ENCODE measurements around the gene UPK3B. TPM values are rescaled to one million over a fixed set of nuclear protein-coding genes. Genes with fewer than 3 reads are reported as not detected.
A peak's percentile ranks its signal among the peaks of the same experiment; 100 is the strongest.
"Not testable (repeated sequence)": the region's sequence is repeated elsewhere in the genome, so short reads cannot be mapped to it uniquely, and the experiment has no call there.

The UPK3B gene
- total RNA-seq, 2 experiments from 2014 or later: 0.83 to 1.7 TPM

DNA sequence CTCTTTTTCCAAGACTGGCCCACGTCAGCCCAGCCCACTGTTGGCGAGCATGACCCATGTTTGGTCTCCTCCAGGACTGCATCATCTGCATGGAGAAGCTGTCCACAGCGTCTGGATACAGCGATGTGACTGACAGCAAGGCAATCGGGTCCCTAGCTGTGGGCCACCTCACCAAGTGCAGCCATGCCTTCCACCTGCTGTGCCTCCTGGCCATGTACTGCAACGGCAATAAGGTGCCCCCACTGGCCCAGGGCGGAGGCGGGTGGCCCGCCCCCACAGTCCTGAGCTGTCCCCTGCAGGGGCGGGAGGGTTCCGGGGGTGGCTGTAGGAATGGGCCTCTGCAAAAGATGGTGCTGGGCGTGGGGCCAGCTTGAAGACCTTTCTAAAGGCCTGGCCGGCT, 8.1 kb upstream of the UPK3B start:
- DNase-seq; H3K9me3 Mint-ChIP-seq; H3K36me3 Mint-ChIP-seq (ENCODE audit: low read depth); H3K4me1 Mint-ChIP-seq; H3K4me3 Mint-ChIP-seq; H3K27me3 Mint-ChIP-seq; POLR2A ChIA-PET; CTCF ChIA-PET; H3K27ac Mint-ChIP-seq: not testable (repeated sequence)

GRCh38 chr7:76502836-76503235, 7.5 kb upstream of the UPK3B start:
- H3K36me3 Mint-ChIP-seq (ENCODE audit: low read depth); POLR2A ChIA-PET; CTCF ChIA-PET; DNase-seq; H3K4me1 Mint-ChIP-seq; H3K9me3 Mint-ChIP-seq; H3K27ac Mint-ChIP-seq; H3K4me3 Mint-ChIP-seq; H3K27me3 Mint-ChIP-seq: not testable (repeated sequence)

- H3K9me3 Mint-ChIP-seq; H3K4me1 Mint-ChIP-seq; H3K36me3 Mint-ChIP-seq (ENCODE audit: low read depth); CTCF ChIA-PET; H3K4me3 Mint-ChIP-seq; H3K27ac Mint-ChIP-seq; POLR2A ChIA-PET; DNase-seq; H3K27me3 Mint-ChIP-seq: not testable (repeated sequence)
Measured at GRCh38 chr7:76503244-76503643, 7.1 kb upstream of the UPK3B start.

- H3K9me3 Mint-ChIP-seq; H3K4me1 Mint-ChIP-seq; DNase-seq; POLR2A ChIA-PET; H3K4me3 Mint-ChIP-seq; H3K27ac Mint-ChIP-seq; H3K27me3 Mint-ChIP-seq; CTCF ChIA-PET; H3K36me3 Mint-ChIP-seq (ENCODE audit: low read depth): not testable (repeated sequence)
Measured at GRCh38 chr7:76504351-76505167, 5.8 kb upstream of the UPK3B start.

DNA sequence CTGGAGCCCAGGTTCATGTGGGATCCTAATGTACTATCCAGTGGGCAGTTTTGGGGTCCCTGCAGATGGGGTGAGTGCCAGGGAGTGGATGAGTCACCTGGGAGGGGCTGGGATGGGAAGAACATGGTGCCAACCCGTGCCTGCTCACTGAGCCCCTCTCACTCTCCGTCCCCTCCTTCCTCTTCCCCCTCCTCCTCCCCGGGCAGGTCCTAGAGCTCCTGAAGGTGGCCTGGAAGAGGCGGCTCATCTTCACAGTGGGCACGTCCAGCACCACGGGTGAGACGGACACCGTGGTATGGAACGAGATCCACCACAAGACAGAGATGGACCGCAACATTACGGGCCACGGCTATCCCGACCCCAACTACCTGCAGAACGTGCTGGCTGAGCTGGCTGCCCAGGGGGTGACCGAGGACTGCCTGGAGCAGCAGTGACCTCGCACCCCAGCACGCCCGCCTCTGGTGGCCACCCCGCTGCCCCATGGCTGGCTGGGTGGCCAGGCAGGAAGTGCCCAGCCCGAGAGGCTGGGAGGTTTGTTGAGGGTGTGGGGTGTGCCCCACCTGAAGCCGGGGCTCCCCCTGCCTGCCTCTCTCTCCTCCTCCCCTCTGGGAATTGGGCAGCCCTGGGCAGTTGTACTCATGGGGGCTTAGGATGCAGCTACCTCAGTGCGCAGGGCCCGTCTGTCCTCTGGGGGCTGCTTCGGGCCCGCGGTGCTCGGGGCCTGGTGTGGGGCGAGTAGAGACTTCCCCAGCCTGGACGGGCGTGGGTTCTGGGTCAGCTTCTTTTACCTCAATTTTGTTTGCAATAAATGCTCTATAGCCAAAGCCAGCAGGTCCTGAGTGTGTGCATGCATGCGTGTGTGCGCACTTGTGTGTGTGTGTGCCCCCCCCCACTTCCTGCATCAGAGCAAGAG, 4.9 kb upstream of the UPK3B start:
- Mint-ChIP-seq H3K9me3 (no peaks in the 10 kb centered on the region), H3K27ac (no peak overlapping the region), H3K4me3 (no peak overlapping the region), H3K36me3 (ENCODE audit: low read depth) (peaks cover 9% of the 10 kb centered on the region), H3K27me3 (no peaks in the 10 kb centered on the region), H3K4me1 (peaks cover 2% of the 10 kb centered on the region)
- no peak for DNase-seq
- CTCF ChIA-PET: no interaction called here
- POLR2A ChIA-PET: no interaction called here

DNA sequence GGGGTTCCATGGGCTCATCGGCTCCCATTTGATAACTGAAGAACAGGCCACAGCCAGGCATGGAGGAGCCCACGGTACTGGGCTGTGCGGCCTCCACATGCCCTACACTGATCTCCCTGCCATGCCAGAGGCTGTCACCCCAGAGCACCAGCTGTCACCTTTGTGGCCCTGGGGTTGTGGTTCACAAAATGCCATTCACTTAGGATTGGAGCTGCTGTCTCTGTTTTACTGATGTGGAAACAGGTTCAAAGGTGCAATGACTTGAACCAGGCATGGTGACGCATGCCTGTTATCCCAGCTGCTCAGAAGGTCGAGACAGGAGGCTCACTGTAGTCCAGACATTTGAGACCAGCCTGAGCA, 4.3 kb upstream of the UPK3B start:
- Mint-ChIP-seq H3K36me3 (ENCODE audit: low read depth) (peaks cover 9% of the 10 kb centered on the region), H3K4me3 (no peak overlapping the region), H3K27ac (no peak overlapping the region), H3K4me1 (peaks cover 2% of the 10 kb centered on the region), H3K27me3 (no peaks in the 10 kb centered on the region), H3K9me3 (no peaks in the 10 kb centered on the region)
- no peak for DNase-seq
- POLR2A ChIA-PET: no interaction called here
- CTCF ChIA-PET: no interaction called here

- H3K27ac Mint-ChIP-seq: peak overlapping the region; percentile 19
- H3K4me3 Mint-ChIP-seq; POLR2A ChIA-PET; H3K27me3 Mint-ChIP-seq; H3K9me3 Mint-ChIP-seq; CTCF ChIA-PET; H3K4me1 Mint-ChIP-seq; H3K36me3 Mint-ChIP-seq (ENCODE audit: low read depth); DNase-seq: not testable (repeated sequence)
Measured at GRCh38 chr7:76506643-76507042, 3.7 kb upstream of the UPK3B start.

GRCh38 chr7:76507723-76508406, 2.5 kb upstream of the UPK3B start:
- CTCF ChIA-PET: no interaction called here
- no peaks in the 10 kb centered on the region for H3K9me3 Mint-ChIP-seq

GRCh38 chr7:76511200-76511910, 1.0 kb downstream of the UPK3B start:
- H3K27me3 Mint-ChIP-seq; POLR2A ChIA-PET; H3K27ac Mint-ChIP-seq; H3K4me1 Mint-ChIP-seq; H3K36me3 Mint-ChIP-seq (ENCODE audit: low read depth); CTCF ChIA-PET; H3K4me3 Mint-ChIP-seq; DNase-seq; H3K9me3 Mint-ChIP-seq: not testable (repeated sequence)

More at GRCh38 chr7:76507723-76508406, 2.5 kb upstream of the UPK3B start:
- Mint-ChIP-seq H3K27me3 (no peaks in the 10 kb centered on the region), H3K4me1 (peaks cover 2% of the 10 kb centered on the region), H3K4me3 (no peak overlapping the region), H3K27ac (no peak overlapping the region), H3K36me3 (ENCODE audit: low read depth) (peaks cover 3% of the 10 kb centered on the region)
- DNase-seq: no peak
- POLR2A ChIA-PET: no interaction called here

DNA sequence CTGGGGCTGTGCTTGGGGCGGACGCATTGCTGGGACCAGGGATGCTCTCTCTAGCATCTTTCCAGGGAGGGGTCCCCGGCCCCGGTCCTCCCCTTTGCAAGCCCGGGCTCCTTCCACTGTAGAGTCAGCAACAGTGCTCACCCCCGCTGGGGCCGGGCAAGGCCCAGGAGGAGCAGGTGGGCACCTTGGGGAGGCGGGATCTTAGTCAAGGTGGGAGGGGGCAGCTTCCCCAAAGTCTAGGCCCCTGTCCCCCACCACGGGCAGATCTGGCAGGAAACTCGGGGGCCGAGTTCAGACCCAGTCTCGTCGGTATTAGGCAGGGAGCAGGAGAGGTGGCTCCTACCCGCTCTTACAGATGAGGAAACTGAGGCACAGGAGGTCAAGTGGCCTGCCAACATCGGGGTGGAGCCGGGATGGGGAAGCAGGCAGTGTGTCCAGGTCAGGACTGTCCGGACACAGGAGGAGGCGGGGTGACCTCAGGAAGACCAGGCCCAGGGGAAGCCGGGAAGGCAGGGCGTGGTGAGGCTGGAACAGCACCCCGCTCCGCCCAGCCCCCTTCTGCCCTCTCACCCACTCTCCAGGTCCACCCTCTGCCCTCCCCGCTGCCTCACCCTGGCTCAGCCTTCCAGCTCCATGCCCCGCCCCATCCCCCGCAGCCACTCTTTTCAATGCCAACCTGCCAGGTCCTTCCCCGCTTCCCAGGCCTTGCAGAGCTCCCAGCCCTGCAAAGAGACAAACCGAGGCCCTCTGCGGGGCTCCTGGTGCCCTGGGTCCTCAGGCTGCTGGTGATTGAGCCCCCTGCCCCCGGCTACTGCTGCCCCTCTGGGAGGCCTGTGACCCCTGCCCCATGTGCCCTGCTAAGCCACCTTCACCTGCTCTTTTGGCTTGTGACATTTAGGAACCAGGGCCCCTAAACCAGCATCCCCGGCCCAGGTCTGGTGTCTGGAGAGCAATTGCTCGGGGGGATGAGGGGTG, 1.8 kb downstream of the UPK3B start:
- POLR2A ChIA-PET; H3K4me1 Mint-ChIP-seq; H3K4me3 Mint-ChIP-seq; H3K9me3 Mint-ChIP-seq; H3K27ac Mint-ChIP-seq; CTCF ChIA-PET; DNase-seq; H3K27me3 Mint-ChIP-seq; H3K36me3 Mint-ChIP-seq (ENCODE audit: low read depth): not testable (repeated sequence)

DNA sequence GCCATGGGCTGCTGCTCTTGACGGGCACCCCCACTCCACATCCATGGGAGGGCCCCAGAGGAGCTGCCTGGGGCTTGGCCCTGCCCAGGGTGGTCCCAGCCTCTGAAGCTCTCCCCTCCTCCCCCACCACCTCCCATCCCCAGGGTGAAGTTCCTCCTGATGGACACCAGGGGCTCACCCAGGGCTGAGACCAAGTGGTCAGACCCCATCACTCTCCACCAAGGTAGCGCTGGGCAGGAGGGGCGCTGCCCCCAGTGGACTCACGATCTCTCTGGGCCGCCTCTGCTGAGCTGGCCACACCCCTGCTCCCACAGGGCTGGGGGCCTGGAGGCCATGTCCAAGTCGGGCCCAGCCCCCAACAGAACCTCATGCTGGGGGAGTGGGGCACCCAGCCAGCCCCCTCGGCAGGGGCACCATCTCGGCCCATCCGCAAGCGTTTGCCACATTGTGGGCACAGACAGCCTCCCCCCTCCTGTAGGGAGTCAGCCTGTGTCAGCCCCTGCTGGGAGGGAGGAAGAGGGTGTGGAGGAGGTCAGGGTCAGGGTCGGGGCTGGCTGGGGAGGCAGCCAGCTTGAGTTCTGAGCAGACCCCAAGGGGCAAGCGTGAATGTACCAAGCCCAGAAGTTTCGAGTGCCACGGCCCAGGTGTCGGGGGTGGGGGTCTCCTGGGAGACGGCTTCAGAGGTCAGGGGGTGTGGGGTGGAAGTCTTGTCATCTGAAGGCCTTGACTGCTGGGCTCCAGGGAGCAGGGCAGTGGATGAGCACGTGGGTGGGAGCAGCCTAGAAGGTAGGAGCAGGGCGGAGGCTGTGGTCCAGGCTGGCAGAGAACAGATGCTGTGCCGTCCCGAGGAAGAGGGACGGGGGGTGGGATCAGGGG, 2.8 kb downstream of the UPK3B start:
- Mint-ChIP-seq H3K4me3 (no peak overlapping the region), H3K27me3 (no peaks in the 10 kb centered on the region), H3K9me3 (no peaks in the 10 kb centered on the region), H3K27ac (no peak overlapping the region), H3K36me3 (ENCODE audit: low read depth) (no peaks in the 10 kb centered on the region), H3K4me1 (peaks cover 2% of the 10 kb centered on the region)
- ChIA-PET POLR2A (no interaction called here), CTCF (no interaction called here)
- DNase-seq: no peak

Measured in activated CD4-positive, alpha-beta memory T cell treated with anti-CD3 and anti-CD28 coated beads, Interleukin-2, amount 10 ng/mL, durations not matched to agents 7 days and 5 days (primary cell).